ENCODE data around the gene NUMB. TPM values are rescaled to one million over a fixed set of nuclear protein-coding genes. Genes with fewer than 3 reads are reported as not detected.
"Not testable (repeated sequence)": the region's sequence is repeated elsewhere in the genome, so short reads cannot be mapped to it uniquely, and the experiment has no call there.

The NUMB gene
- total RNA-seq, 2 experiments from 2014 or later: 18.6 to 87.8 TPM

DNA sequence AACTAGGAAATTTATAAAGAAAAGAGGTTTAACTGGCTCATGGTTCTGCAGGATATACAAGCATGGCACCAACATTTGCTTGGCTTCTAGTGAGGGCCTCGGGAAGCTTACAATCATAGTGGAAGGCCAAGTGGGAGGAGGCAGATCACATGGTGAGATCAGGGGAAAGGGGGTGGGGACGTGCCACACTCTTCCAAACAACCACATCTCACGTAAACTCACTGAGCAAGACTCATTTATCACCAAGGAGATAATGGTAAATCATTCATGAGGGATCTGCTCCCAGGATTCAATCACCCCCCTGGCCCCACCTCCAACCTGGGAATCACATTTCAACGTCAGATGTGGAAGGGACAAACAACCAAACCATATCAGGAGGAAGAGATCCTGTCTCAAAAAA, 35.8 kb downstream of the NUMB start:
- no peak overlapping the region for H2AFZ ChIP-seq (ENCODE audit: low read length)
- no peaks in the 10 kb centered on the region for H3K9me3 ChIP-seq (ENCODE audit: low read length)
- ChIA-PET POLR2A (interaction anchor here (0.6 to 1.0 kb wide), 2 partner anchors 19 to 40 kb away, joined by 3 read pairs; no protein-coding TSS in a partner anchor), CTCF (ENCODE audit: unreplicated experiment) (no interaction called here)
- no peak overlapping the region for H3K4me3 ChIP-seq (ENCODE audit: low read depth, low read length, poor library complexity, severe bottlenecking)
- intact Hi-C loops (cut with micrococcal nuclease; ENCODE audit: unreplicated experiment): no loop called here
- no TSS peak for BruUV-seq (replicated peaks)
- TF ChIP-seq, protein P1, sequence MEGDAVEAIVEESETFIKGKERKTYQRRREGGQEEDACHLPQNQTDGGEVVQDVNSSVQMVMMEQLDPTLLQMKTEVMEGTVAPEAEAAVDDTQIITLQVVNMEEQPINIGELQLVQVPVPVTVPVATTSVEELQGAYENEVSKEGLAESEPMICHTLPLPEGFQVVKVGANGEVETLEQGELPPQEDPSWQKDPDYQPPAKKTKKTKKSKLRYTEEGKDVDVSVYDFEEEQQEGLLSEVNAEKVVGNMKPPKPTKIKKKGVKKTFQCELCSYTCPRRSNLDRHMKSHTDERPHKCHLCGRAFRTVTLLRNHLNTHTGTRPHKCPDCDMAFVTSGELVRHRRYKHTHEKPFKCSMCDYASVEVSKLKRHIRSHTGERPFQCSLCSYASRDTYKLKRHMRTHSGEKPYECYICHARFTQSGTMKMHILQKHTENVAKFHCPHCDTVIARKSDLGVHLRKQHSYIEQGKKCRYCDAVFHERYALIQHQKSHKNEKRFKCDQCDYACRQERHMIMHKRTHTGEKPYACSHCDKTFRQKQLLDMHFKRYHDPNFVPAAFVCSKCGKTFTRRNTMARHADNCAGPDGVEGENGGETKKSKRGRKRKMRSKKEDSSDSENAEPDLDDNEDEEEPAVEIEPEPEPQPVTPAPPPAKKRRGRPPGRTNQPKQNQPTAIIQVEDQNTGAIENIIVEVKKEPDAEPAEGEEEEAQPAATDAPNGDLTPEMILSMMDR (conservative IDR thresholded peaks at IDR 0.05; ENCODE audit: low read length): no peak
- no peak for TF ChIP-seq EZH2phosphoT487 (IDR thresholded peaks at IDR 0.05; ENCODE audit: borderline replicate concordance, low read depth, low read length)
- no peaks in the 10 kb centered on the region for H4K20me1 ChIP-seq (ENCODE audit: insufficient read depth, low read length)
- no peaks in the 10 kb centered on the region for H3K9me2 ChIP-seq (ENCODE audit: insufficient read depth, low read length)
- peaks cover 22% of the 10 kb centered on the region; the same call in 1 of the 2 replicates for H3K79me2 ChIP-seq (ENCODE audit: insufficient read depth, low read depth, low read length)
- H3K27ac ChIP-seq (ENCODE audit: low read depth, low read length, poor library complexity, severe bottlenecking): no peak overlapping the region
- peaks cover 7% of the 10 kb centered on the region; the same call in 1 of the 2 replicates for H3K36me3 ChIP-seq (ENCODE audit: insufficient read depth, low read length)
- no peak overlapping the region for H3K4me2 ChIP-seq (ENCODE audit: low read length)
- no peak for DNase-seq (ENCODE audit: low spot score)
- H3K4me1 ChIP-seq (ENCODE audit: insufficient read depth, low read length, poor library complexity, severe bottlenecking): peaks cover 31% of the 10 kb centered on the region

DNA sequence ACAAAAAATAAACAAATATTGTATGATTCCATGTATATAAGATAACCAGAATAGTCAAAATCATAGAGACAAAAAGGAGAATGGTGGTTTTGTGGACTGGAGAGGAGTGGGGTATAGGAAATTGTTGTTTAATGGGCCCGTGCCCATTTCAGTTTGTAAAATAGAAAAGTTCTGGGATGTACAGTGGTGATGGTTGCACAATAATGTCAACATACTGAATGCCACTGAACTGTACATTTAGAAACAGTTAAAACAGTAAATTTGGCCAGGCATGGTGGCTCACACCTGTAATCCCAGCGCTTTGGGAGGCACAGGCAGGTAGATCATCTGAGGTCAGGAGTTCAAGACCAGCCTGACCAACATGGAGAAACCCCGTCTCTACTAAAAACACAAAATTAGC, 40.1 kb downstream of the NUMB start:
- Histone ChIP-seq H3K4me2 (ENCODE audit: low read length) (no peak overlapping the region), H3K27ac (ENCODE audit: low read depth, low read length, poor library complexity, severe bottlenecking) (no peak overlapping the region), H2AFZ (ENCODE audit: low read length) (no peak overlapping the region), H3K79me2 (ENCODE audit: insufficient read depth, low read depth, low read length) (peaks cover 21% of the 10 kb centered on the region; the same call in 1 of the 2 replicates), H3K36me3 (ENCODE audit: insufficient read depth, low read length) (peaks cover 26% of the 10 kb centered on the region), H4K20me1 (ENCODE audit: insufficient read depth, low read length) (no peaks in the 10 kb centered on the region), H3K9me3 (ENCODE audit: low read length) (peaks cover 7% of the 10 kb centered on the region; the same call in 1 of the 2 replicates), H3K4me3 (ENCODE audit: low read depth, low read length, poor library complexity, severe bottlenecking) (no peak overlapping the region), H3K9me2 (ENCODE audit: insufficient read depth, low read length) (no peaks in the 10 kb centered on the region), H3K4me1 (ENCODE audit: insufficient read depth, low read length, poor library complexity, severe bottlenecking) (peaks cover 39% of the 10 kb centered on the region)
- no peak for DNase-seq (ENCODE audit: low spot score)
- POLR2A ChIA-PET: no interaction called here
- CTCF ChIA-PET (ENCODE audit: unreplicated experiment): no interaction called here
- TF ChIP-seq, protein P1 (conservative IDR thresholded peaks at IDR 0.05; ENCODE audit: low read length): no peak
- TF ChIP-seq EZH2phosphoT487 (IDR thresholded peaks at IDR 0.05; ENCODE audit: borderline replicate concordance, low read depth, low read length): no peak
- intact Hi-C loops (cut with micrococcal nuclease; ENCODE audit: unreplicated experiment): no loop called here
- no TSS peak for BruUV-seq (replicated peaks)

DNA sequence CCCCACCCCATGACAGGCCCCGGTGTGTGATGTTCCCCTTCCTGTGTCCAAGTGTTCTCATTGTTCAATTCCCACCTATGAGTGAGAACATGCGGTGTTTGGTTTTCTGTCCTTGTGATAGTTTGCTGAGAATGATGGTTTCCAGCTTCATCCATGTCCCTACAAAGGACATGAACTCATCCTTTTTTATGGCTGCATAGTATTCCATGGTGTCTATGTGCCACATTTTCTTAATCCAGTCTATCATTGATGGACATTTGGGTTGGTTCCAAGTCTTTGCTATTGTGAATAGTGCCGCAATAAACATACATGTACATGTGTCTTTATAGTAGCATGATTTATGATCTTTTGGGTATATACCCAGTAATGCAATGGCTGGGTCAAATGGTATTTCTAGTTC, 52.1 kb downstream of the NUMB start:
- H3K9me2 ChIP-seq (ENCODE audit: insufficient read depth, low read length); DNase-seq (ENCODE audit: low spot score); H4K20me1 ChIP-seq (ENCODE audit: insufficient read depth, low read length); H3K79me2 ChIP-seq (ENCODE audit: insufficient read depth, low read depth, low read length); H3K4me3 ChIP-seq (ENCODE audit: low read depth, low read length, poor library complexity, severe bottlenecking); CTCF ChIA-PET (ENCODE audit: unreplicated experiment); POLR2A ChIA-PET; H2AFZ ChIP-seq (ENCODE audit: low read length); intact Hi-C loops (cut with micrococcal nuclease; ENCODE audit: unreplicated experiment); H3K4me2 ChIP-seq (ENCODE audit: low read length); H3K9me3 ChIP-seq (ENCODE audit: low read length); H3K27ac ChIP-seq (ENCODE audit: low read depth, low read length, poor library complexity, severe bottlenecking): not testable (repeated sequence)
- TSS peak; percentile 31 for BruUV-seq (replicated peaks)
- peaks cover 20% of the 10 kb centered on the region for H3K4me1 ChIP-seq (ENCODE audit: insufficient read depth, low read length, poor library complexity, severe bottlenecking)
- H3K36me3 ChIP-seq (ENCODE audit: insufficient read depth, low read length): peaks cover 12% of the 10 kb centered on the region
